ENCODE results near the gene TMEM43.
"Not testable (repeated sequence)": the region's sequence is repeated elsewhere in the genome, so short reads cannot be mapped to it uniquely, and the experiment has no call there.

GRCh38 chr3:14075233-14075632 lies 49.6 kb upstream of the TMEM43 start:
- not testable (repeated sequence) for TF ChIP-seq ZNF460 (CRISPR knock-in tag; IDR thresholded peaks at IDR 0.05; ENCODE audit: borderline replicate concordance); WIZ (CRISPR knock-in tag; IDR thresholded peaks at IDR 0.05); ZNF547 (CRISPR knock-in tag; IDR thresholded peaks at IDR 0.05); JUN (CRISPR knock-in tag; IDR thresholded peaks at IDR 0.05); JARID2 (CRISPR knock-in tag; IDR thresholded peaks at IDR 0.05; ENCODE audit: insufficient replicate concordance); POLR2AphosphoS5 (IDR thresholded peaks at IDR 0.05; ENCODE audit: low read depth, low read length); ZNF879 (CRISPR knock-in tag; IDR thresholded peaks at IDR 0.05); RAD21 (CRISPR knock-in tag; IDR thresholded peaks at IDR 0.05)
- TF ChIP-seq, protein P1, sequence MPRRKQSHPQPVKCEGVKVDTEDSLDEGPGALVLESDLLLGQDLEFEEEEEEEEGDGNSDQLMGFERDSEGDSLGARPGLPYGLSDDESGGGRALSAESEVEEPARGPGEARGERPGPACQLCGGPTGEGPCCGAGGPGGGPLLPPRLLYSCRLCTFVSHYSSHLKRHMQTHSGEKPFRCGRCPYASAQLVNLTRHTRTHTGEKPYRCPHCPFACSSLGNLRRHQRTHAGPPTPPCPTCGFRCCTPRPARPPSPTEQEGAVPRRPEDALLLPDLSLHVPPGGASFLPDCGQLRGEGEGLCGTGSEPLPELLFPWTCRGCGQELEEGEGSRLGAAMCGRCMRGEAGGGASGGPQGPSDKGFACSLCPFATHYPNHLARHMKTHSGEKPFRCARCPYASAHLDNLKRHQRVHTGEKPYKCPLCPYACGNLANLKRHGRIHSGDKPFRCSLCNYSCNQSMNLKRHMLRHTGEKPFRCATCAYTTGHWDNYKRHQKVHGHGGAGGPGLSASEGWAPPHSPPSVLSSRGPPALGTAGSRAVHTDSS (CRISPR knock-in tag; conservative IDR thresholded peaks at IDR 0.05) = not testable (repeated sequence)
